ENCODE measurements around the gene TMEM192. TPM values are rescaled to one million over a fixed set of nuclear protein-coding genes. Genes with fewer than 3 reads are reported as not detected.
"Not testable (repeated sequence)": the region's sequence is repeated elsewhere in the genome, so short reads cannot be mapped to it uniquely, and the experiment has no call there.

TMEM192 gene
- total RNA-seq, 4 donors from 2014 or later: 19.2 to 34.9 (median 21.8) TPM

DNA sequence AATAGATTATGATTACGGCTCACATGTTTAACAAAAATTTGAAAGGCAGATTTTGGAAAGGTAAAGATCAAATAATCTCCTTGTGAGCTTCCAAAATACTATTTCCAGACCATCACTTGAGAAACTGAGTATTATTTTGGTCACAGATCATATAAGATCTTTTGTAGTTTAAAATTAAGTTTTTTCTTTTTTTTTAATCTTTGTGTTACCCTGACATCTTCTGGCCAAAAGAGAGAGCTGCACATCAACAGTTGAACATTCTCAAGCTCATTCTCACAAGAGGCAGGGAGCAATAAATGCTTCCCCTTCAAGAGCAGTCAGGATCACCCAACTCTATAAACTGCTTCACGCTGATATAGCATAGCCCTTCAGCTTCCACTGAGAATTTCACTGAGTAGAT lies 15.9 kb downstream of the TMEM192 start:
- intact Hi-C loops (cut with DNase I): no loop called here
- H3K36me3 ChIP-seq: peaks cover 5 to 26% of the 10 kb centered on the region in 2 donors
- WGBS, 2 donors: 73 to 85% methylated on average over 2 of the region's 2 CpGs

DNA sequence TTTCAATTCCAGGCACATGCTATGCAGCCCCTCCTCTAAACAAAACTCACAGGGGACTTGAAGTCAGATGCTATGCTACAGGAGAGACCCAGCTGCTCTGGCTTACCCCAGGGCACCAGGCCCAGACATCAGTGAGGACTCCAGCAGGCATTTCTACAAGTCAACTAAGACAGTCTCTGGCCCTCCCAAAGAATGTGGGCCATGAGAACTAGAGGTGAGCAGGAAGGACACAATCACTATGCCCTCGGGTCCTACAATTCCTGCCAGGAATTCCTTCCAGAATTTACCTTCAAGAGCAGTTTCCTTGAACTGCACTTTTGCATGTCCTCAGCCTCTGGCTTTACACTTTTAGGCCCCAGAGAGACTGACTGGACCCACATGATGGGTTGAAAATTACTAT lies 17.4 kb downstream of the TMEM192 start:
- TF ChIP-seq, protein P1, sequence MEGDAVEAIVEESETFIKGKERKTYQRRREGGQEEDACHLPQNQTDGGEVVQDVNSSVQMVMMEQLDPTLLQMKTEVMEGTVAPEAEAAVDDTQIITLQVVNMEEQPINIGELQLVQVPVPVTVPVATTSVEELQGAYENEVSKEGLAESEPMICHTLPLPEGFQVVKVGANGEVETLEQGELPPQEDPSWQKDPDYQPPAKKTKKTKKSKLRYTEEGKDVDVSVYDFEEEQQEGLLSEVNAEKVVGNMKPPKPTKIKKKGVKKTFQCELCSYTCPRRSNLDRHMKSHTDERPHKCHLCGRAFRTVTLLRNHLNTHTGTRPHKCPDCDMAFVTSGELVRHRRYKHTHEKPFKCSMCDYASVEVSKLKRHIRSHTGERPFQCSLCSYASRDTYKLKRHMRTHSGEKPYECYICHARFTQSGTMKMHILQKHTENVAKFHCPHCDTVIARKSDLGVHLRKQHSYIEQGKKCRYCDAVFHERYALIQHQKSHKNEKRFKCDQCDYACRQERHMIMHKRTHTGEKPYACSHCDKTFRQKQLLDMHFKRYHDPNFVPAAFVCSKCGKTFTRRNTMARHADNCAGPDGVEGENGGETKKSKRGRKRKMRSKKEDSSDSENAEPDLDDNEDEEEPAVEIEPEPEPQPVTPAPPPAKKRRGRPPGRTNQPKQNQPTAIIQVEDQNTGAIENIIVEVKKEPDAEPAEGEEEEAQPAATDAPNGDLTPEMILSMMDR (IDR thresholded peaks at IDR 0.05): no peak
- TF ChIP-seq POLR2A (IDR thresholded peaks at IDR 0.05): no peak
- H3K4me3 ChIP-seq (replicated peaks in 1 of 3): no peak overlapping the region
- intact Hi-C loops (cut with DNase I): no loop called here
- H3K27me3 ChIP-seq: no peaks in the 10 kb centered on the region
- H3K27ac ChIP-seq: no peak overlapping the region
- WGBS, 2 donors: 62 to 93% methylated on average over 1 of the region's 1 CpG
- DNase-seq: no peak
- H3K36me3 ChIP-seq: peaks cover 5 to 16% of the 10 kb centered on the region in 2 donors
- no peaks in the 10 kb centered on the region for H3K9me3 ChIP-seq
- no peaks in the 10 kb centered on the region for H3K4me1 ChIP-seq

More for the DNA sequence above, 15.9 kb downstream of the TMEM192 start:
- H3K9me3 ChIP-seq: no peaks in the 10 kb centered on the region
- no peaks in the 10 kb centered on the region for H3K27me3 ChIP-seq
- H3K4me3 ChIP-seq (replicated peaks in 1 of 3): no peak overlapping the region
- TF ChIP-seq POLR2A (IDR thresholded peaks at IDR 0.05): no peak
- TF ChIP-seq, protein P1 (IDR thresholded peaks at IDR 0.05): peak in 3 of 6 experiments; percentile 35 to 50 (median 47)
- no peaks in the 10 kb centered on the region for H3K4me1 ChIP-seq
- no peak for DNase-seq
- H3K27ac ChIP-seq: no peak overlapping the region

DNA sequence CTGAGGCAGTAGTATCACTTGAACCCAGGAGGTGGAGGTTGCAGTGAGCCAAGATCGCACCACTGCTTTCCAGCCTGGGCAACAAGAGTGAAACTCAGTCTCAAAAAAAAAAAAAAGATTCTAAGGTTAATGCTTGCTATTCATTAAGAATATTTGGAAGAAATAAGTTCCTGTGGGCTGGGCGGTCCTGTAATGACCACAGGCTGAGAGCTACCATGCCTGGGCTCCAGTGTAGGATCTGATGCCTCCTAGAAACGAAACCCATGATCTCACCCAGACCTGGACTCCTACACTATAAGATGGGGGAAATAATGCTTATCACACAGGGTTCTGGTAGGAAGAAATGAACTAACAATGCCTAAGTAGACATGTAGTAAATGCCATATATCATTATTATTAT lies 17.8 kb downstream of the TMEM192 start:
- no peak for DNase-seq
- H3K36me3 ChIP-seq: peaks cover 5 to 15% of the 10 kb centered on the region in 2 donors
- no peak overlapping the region for H3K4me3 ChIP-seq (replicated peaks in 1 of 3)
- H3K27me3 ChIP-seq: no peaks in the 10 kb centered on the region
- TF ChIP-seq POLR2A (IDR thresholded peaks at IDR 0.05): no peak
- TF ChIP-seq, protein P1 (IDR thresholded peaks at IDR 0.05): no peak
- 93 to 96% methylated on average over 3 of the region's 3 CpGs for WGBS, 2 donors
- H3K4me1 ChIP-seq: no peaks in the 10 kb centered on the region
- no peaks in the 10 kb centered on the region for H3K9me3 ChIP-seq
- intact Hi-C loops (cut with DNase I): no loop called here
- H3K27ac ChIP-seq: no peak overlapping the region

DNA sequence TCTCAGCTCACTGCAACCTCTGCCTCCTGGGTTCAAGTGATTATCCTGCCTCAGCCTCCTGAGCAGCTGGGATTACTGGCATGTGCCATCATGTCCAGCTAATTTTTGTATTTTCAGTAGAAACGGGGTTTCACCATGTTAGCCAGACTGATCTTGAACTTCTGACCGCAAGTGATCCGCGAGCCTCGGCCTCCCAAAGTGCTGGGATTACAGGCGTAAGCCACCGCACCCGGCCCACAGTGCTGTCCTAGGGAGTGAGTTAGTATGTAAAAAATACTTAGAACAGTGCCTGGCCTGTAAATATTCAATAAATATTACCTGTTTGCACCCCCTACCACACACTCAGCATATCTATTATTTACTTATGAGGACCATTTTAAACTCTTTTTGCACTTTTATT lies 20.5 kb downstream of the TMEM192 start:
- H3K4me1 ChIP-seq; intact Hi-C loops (cut with DNase I); DNase-seq; H3K9me3 ChIP-seq; H3K27me3 ChIP-seq; H3K4me3 ChIP-seq (replicated peaks in 1 of 3); H3K27ac ChIP-seq: not testable (repeated sequence)
- H3K36me3 ChIP-seq: peaks cover 15 to 17% of the 10 kb centered on the region in 2 donors
- WGBS, 2 donors: 98% methylated on average over 8 of the region's 8 CpGs

DNA sequence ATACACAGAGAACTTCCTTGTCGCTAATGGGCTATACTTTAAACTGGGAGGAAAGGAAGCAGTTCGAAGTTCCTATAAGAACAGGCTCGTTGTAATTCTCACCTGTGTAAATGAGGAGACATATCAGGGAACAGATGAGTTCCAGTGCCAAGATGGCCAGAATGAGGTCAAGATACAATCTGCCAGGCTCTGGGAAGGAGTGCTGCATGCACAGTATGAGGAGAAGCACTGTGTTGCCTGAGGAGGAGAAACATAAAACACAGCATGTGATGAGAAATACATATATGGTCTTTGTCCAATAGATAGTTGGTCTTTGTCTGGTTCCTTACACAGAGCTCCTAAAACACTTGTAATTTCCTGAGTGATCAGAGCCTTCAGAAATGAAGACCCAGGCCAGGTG lies 24.3 kb downstream of the TMEM192 start:
- WGBS, 2 donors: 92 to 93% methylated on average over 3 of the region's 3 CpGs
- intact Hi-C loops (cut with DNase I): no loop called here
- Histone ChIP-seq H3K4me1 (no peaks in the 10 kb centered on the region), H3K36me3 (peaks cover 29 to 30% of the 10 kb centered on the region in 2 donors), H3K27ac (no peak overlapping the region), H3K4me3 (replicated peaks in 1 of 3) (no peak overlapping the region), H3K9me3 (no peaks in the 10 kb centered on the region), H3K27me3 (no peaks in the 10 kb centered on the region)
- no peak for DNase-seq
- TF ChIP-seq, protein P1 (IDR thresholded peaks at IDR 0.05): no peak

DNA sequence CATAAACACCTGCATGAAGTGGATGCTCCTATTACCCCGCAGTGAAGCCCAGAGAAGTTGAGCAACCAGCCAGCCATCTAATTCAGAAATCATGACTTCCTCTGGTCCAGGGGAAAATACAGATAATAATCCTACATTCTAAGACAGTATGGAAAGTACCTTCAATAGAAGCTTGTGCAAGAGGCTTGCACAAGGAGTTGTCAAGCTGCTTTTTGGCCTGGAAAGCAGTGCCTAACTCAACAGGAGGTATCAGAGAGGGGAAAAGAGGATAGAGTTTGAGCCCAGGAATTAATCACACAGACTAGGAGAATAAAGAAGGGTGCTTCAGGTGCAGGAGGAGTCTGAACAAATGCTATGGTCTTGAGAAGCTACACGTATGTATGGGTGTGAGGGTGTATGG lies 26.7 kb downstream of the TMEM192 start:
- TF ChIP-seq, protein P1 (IDR thresholded peaks at IDR 0.05): no peak
- TF ChIP-seq POLR2A (IDR thresholded peaks at IDR 0.05): no peak
- Histone ChIP-seq H3K4me1 (no peaks in the 10 kb centered on the region), H3K36me3 (peaks cover 29 to 30% of the 10 kb centered on the region in 2 donors), H3K9me3 (no peaks in the 10 kb centered on the region), H3K27me3 (no peaks in the 10 kb centered on the region), H3K4me3 (replicated peaks in 1 of 3) (no peak overlapping the region), H3K27ac (no peak overlapping the region)
- intact Hi-C loops (cut with DNase I): no loop called here
- no peak for DNase-seq
- WGBS, 2 donors: 95 to 98% methylated on average over 2 of the region's 2 CpGs

DNA sequence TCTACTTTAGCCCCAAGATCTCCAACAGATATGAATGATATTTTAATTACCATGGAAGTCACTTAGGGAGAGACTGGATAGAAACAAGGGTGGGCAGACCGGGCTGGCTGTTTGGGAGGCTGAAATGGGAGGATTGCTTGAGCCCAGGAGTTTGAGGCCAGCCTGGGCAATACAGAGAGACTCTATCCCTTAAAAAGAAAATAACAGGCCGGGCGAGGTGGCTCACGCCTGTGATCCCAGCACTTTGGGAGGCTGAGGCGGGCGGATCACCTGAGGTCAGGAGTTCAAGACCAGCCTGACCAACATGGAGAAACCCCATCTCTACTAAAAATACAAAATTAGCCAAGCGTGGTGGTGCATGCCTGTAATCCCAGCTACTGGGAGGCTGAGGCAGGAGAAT lies 27.9 kb downstream of the TMEM192 start:
- H3K36me3 ChIP-seq: peaks cover 29 to 30% of the 10 kb centered on the region in 2 donors

More for the DNA sequence above, 27.9 kb downstream of the TMEM192 start:
- DNase-seq; H3K27ac ChIP-seq; H3K27me3 ChIP-seq; H3K4me1 ChIP-seq; intact Hi-C loops (cut with DNase I); H3K4me3 ChIP-seq (replicated peaks in 1 of 3); H3K9me3 ChIP-seq: not testable (repeated sequence)
- WGBS, 2 donors: 96% methylated on average over 7 of the region's 7 CpGs
